ENCODE measurements around the gene SCNN1B.

The SCNN1B gene

DNA sequence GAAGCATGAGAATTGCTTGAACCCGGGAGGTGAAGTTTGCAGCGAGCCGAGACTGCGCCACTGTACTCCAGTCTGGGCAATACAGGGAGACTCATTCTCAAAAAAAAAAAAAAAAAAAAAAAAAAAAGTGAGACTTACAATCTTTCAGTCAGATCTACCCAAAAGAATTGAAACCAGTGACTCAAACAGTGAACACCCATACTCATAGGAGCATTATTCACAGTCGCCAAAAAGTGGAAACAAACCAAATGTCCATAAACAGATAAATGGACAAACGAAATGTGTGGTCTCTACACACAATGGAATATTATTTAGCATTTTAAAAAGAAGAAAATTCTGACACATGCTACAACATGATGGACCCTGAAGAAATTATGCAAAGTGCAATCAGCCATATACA, 9.1 kb upstream of the SCNN1B start:
- no peaks in the 10 kb centered on the region for H3K79me1 ChIP-seq (ENCODE audit: low read length)
- no peak overlapping the region for H2BK120ac ChIP-seq (ENCODE audit: insufficient read depth, low read length, poor library complexity)
- no peak overlapping the region for H4K91ac ChIP-seq (ENCODE audit: low read depth, low read length)
- DNase-seq = no peak
- H3K9me3 ChIP-seq (ENCODE audit: insufficient read depth, low read depth, low read length) = peaks cover 2% of the 10 kb centered on the region
- no peak overlapping the region for H3K9ac ChIP-seq (ENCODE audit: low read length)
- H4K12ac ChIP-seq (ENCODE audit: low read depth, low read length) = no peak overlapping the region
- no peak overlapping the region for H3K4ac ChIP-seq (ENCODE audit: low read depth, low read length)
- no peak overlapping the region for H3K4me3 ChIP-seq (ENCODE audit: low read depth, low read length)
- H2AK5ac ChIP-seq (ENCODE audit: low read length) = no peak overlapping the region
- H3K79me2 ChIP-seq (ENCODE audit: control insufficient read depth, insufficient read depth, low read length, poor library complexity) = no peaks in the 10 kb centered on the region
- H3K36me3 ChIP-seq (ENCODE audit: control insufficient read depth in 1 of 2, insufficient read depth in 2 of 2, low read length in 2 of 2) = no peaks in the 10 kb centered on the region
- no peaks in the 10 kb centered on the region for H3K4me1 ChIP-seq (ENCODE audit: control insufficient read depth in 1 of 2, insufficient read depth in 2 of 2, low read length in 2 of 2)
- H3K4me2 ChIP-seq (ENCODE audit: low read length) = no peak overlapping the region
- H2AFZ ChIP-seq (ENCODE audit: insufficient read depth, low read length, poor library complexity) = no peak overlapping the region
- H3K18ac ChIP-seq (ENCODE audit: low read length) = no peak overlapping the region
- H3K27me3 ChIP-seq (ENCODE audit: insufficient read depth, low read length) = no peaks in the 10 kb centered on the region
- H4K8ac ChIP-seq (ENCODE audit: low read depth, low read length) = no peak overlapping the region
- WGBS (ENCODE audit: extremely low coverage, insufficient coverage, insufficient read length) = no CpG with 5 or more reads among the region's 6 CpGs
- H2BK5ac ChIP-seq (ENCODE audit: low read depth, low read length, poor library complexity) = no peak overlapping the region
- H3K27ac ChIP-seq (ENCODE audit: low read depth, low read length) = no peak overlapping the region
- no peak overlapping the region for H3K14ac ChIP-seq (ENCODE audit: low read length)
- H3K23ac ChIP-seq (ENCODE audit: low read length) = no peak overlapping the region
- no peak overlapping the region for H2BK12ac ChIP-seq (ENCODE audit: low read length)

- H3K4me3 ChIP-seq (ENCODE audit: low read depth, low read length) = no peak overlapping the region
- peaks cover 2% of the 10 kb centered on the region for H3K9me3 ChIP-seq (ENCODE audit: insufficient read depth, low read depth, low read length)
- H3K27ac ChIP-seq (ENCODE audit: low read depth, low read length) = no peak overlapping the region
- DNase-seq = no peak
- H4K91ac ChIP-seq (ENCODE audit: low read depth, low read length) = no peak overlapping the region
- H2AFZ ChIP-seq (ENCODE audit: insufficient read depth, low read length, poor library complexity) = no peak overlapping the region
- no peak overlapping the region for H2BK5ac ChIP-seq (ENCODE audit: low read depth, low read length, poor library complexity)
- no peak overlapping the region for H3K23ac ChIP-seq (ENCODE audit: low read length)
- H2BK120ac ChIP-seq (ENCODE audit: insufficient read depth, low read length, poor library complexity) = no peak overlapping the region
- H4K12ac ChIP-seq (ENCODE audit: low read depth, low read length) = no peak overlapping the region
- no peak overlapping the region for H3K14ac ChIP-seq (ENCODE audit: low read length)
- H3K9ac ChIP-seq (ENCODE audit: low read length) = no peak overlapping the region
- H3K27me3 ChIP-seq (ENCODE audit: insufficient read depth, low read length) = no peaks in the 10 kb centered on the region
- no peak overlapping the region for H3K4me2 ChIP-seq (ENCODE audit: low read length)
- H3K79me2 ChIP-seq (ENCODE audit: control insufficient read depth, insufficient read depth, low read length, poor library complexity) = no peaks in the 10 kb centered on the region
- no peaks in the 10 kb centered on the region for H3K79me1 ChIP-seq (ENCODE audit: low read length)
- H2AK5ac ChIP-seq (ENCODE audit: low read length) = no peak overlapping the region
- no peak overlapping the region for H3K18ac ChIP-seq (ENCODE audit: low read length)
- WGBS (ENCODE audit: extremely low coverage, insufficient coverage, insufficient read length) = no CpG with 5 or more reads among the region's 2 CpGs
- H3K36me3 ChIP-seq (ENCODE audit: control insufficient read depth in 1 of 2, insufficient read depth in 2 of 2, low read length in 2 of 2) = no peaks in the 10 kb centered on the region
- H2BK12ac ChIP-seq (ENCODE audit: low read length) = no peak overlapping the region
- no peaks in the 10 kb centered on the region for H3K4me1 ChIP-seq (ENCODE audit: control insufficient read depth in 1 of 2, insufficient read depth in 2 of 2, low read length in 2 of 2)
- H4K8ac ChIP-seq (ENCODE audit: low read depth, low read length) = no peak overlapping the region
- no peak overlapping the region for H3K4ac ChIP-seq (ENCODE audit: low read depth, low read length)
These were observed 7.8 kb upstream of the SCNN1B start for GRCh38 chr16:23294260-23294659.

DNA sequence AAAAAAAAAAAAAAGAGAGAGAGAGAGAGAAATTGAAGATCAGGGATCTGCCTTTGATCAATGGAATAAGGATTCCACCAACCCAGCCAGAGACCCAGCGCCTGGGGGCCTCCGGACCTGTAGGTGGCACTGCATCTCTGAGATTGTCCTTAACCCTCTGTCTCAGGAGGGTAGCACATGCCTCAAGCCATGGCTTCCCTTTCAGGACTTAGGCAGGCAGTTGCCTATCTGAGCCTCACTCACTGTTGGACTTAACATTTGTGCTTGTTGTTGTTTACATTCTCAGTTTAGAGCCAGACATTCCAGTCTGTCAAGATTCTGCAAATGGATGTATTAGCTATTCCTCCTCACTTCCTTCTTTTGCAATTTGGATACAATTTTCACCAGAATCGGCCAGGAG, 5.1 kb upstream of the SCNN1B start:
- H3K9me3 ChIP-seq (ENCODE audit: insufficient read depth, low read depth, low read length) = peaks cover 3% of the 10 kb centered on the region
- no peak overlapping the region for H2AK5ac ChIP-seq (ENCODE audit: low read length)
- H3K18ac ChIP-seq (ENCODE audit: low read length) = no peak overlapping the region
- H4K12ac ChIP-seq (ENCODE audit: low read depth, low read length) = no peak overlapping the region
- peak; percentile 68 to 88 for DNase-seq
- no peaks in the 10 kb centered on the region for H3K79me1 ChIP-seq (ENCODE audit: low read length)
- H3K79me2 ChIP-seq (ENCODE audit: control insufficient read depth, insufficient read depth, low read length, poor library complexity) = no peaks in the 10 kb centered on the region
- H3K9ac ChIP-seq (ENCODE audit: low read length) = no peak overlapping the region
- H3K4ac ChIP-seq (ENCODE audit: low read depth, low read length) = no peak overlapping the region
- H2BK120ac ChIP-seq (ENCODE audit: insufficient read depth, low read length, poor library complexity) = no peak overlapping the region
- H3K4me1 ChIP-seq (ENCODE audit: control insufficient read depth in 1 of 2, insufficient read depth in 2 of 2, low read length in 2 of 2) = peaks cover 0 to 3% of the 10 kb centered on the region in 2 experiments
- no peak overlapping the region for H3K14ac ChIP-seq (ENCODE audit: low read length)
- no peak overlapping the region for H4K91ac ChIP-seq (ENCODE audit: low read depth, low read length)
- H3K27me3 ChIP-seq (ENCODE audit: insufficient read depth, low read length) = peaks cover 7% of the 10 kb centered on the region
- H2AFZ ChIP-seq (ENCODE audit: insufficient read depth, low read length, poor library complexity) = no peak overlapping the region
- no peaks in the 10 kb centered on the region for H3K36me3 ChIP-seq (ENCODE audit: control insufficient read depth in 1 of 2, insufficient read depth in 2 of 2, low read length in 2 of 2)
- no CpG with 5 or more reads among the region's 3 CpGs for WGBS (ENCODE audit: extremely low coverage, insufficient coverage, insufficient read length)
- H2BK12ac ChIP-seq (ENCODE audit: low read length) = no peak overlapping the region
- H3K27ac ChIP-seq (ENCODE audit: low read depth, low read length) = no peak overlapping the region
- H3K4me3 ChIP-seq (ENCODE audit: low read depth, low read length) = no peak overlapping the region
- no peak overlapping the region for H2BK5ac ChIP-seq (ENCODE audit: low read depth, low read length, poor library complexity)
- no peak overlapping the region for H3K4me2 ChIP-seq (ENCODE audit: low read length)
- no peak overlapping the region for H4K8ac ChIP-seq (ENCODE audit: low read depth, low read length)
- no peak overlapping the region for H3K23ac ChIP-seq (ENCODE audit: low read length)

DNA sequence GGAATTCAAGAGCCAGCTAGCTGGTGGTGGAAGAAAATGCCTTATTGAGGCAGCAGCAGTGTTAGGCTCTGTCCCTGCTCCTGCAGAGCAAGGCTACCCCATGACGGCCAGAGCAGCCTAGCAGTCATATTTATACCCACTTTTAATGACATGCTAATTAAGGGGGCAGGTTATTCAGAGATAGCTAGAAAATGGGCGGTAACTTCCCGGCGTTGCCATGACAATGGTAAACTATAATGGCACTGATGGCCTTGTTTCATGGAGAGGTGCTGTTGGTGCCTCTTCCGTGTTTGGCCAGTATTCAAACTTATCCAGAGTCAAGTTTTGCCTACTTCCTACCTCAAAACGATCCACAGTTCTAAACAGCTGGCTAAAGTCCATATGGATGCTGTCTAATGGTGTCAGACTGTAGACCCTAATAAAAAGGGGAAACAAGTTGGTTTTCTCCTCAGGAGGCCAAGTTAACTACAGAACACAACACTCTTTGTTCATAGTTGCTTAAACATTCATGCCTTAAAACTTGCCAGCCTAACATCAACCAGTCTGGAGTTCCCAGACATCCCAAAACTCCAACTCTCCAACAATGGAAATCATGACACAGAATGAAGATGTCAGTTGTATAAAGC, 3.7 kb upstream of the SCNN1B start:
- H3K79me2 ChIP-seq (ENCODE audit: control insufficient read depth, insufficient read depth, low read length, poor library complexity) = no peaks in the 10 kb centered on the region
- H3K4me1 ChIP-seq (ENCODE audit: control insufficient read depth in 1 of 2, insufficient read depth in 2 of 2, low read length in 2 of 2) = peaks cover 0 to 6% of the 10 kb centered on the region in 2 experiments
- H3K36me3 ChIP-seq (ENCODE audit: control insufficient read depth in 1 of 2, insufficient read depth in 2 of 2, low read length in 2 of 2) = no peaks in the 10 kb centered on the region
- no peak for DNase-seq
- no peak overlapping the region for H3K9ac ChIP-seq (ENCODE audit: low read length)
- no peak overlapping the region for H4K12ac ChIP-seq (ENCODE audit: low read depth, low read length)
- H3K9me3 ChIP-seq (ENCODE audit: insufficient read depth, low read depth, low read length) = peaks cover 4% of the 10 kb centered on the region
- H3K4me2 ChIP-seq (ENCODE audit: low read length) = no peak overlapping the region
- H3K23ac ChIP-seq (ENCODE audit: low read length) = no peak overlapping the region
- H3K14ac ChIP-seq (ENCODE audit: low read length) = no peak overlapping the region
- H3K4ac ChIP-seq (ENCODE audit: low read depth, low read length) = no peak overlapping the region
- H2AFZ ChIP-seq (ENCODE audit: insufficient read depth, low read length, poor library complexity) = no peak overlapping the region
- no peak overlapping the region for H2BK120ac ChIP-seq (ENCODE audit: insufficient read depth, low read length, poor library complexity)
- H3K18ac ChIP-seq (ENCODE audit: low read length) = no peak overlapping the region
- no peak overlapping the region for H3K4me3 ChIP-seq (ENCODE audit: low read depth, low read length)
- H2AK5ac ChIP-seq (ENCODE audit: low read length) = no peak overlapping the region
- no peak overlapping the region for H4K8ac ChIP-seq (ENCODE audit: low read depth, low read length)
- H3K27me3 ChIP-seq (ENCODE audit: insufficient read depth, low read length) = peaks cover 20% of the 10 kb centered on the region
- H3K79me1 ChIP-seq (ENCODE audit: low read length) = no peaks in the 10 kb centered on the region
- no peak overlapping the region for H2BK5ac ChIP-seq (ENCODE audit: low read depth, low read length, poor library complexity)
- no peak overlapping the region for H2BK12ac ChIP-seq (ENCODE audit: low read length)
- H3K27ac ChIP-seq (ENCODE audit: low read depth, low read length) = no peak overlapping the region
- H4K91ac ChIP-seq (ENCODE audit: low read depth, low read length) = no peak overlapping the region
- no CpG with 5 or more reads among the region's 6 CpGs for WGBS (ENCODE audit: extremely low coverage, insufficient coverage, insufficient read length)
